OCI-LY3 (cell line): Measurements from ENCODE around the gene PAXX.

Experiments used
- H2AFZ ChIP-seq: fragments of 200-600, 300-600 bp; shearing (Covaris generic); 2 replicates; pipeline ENCODE4 v1.6.0; 2014; ENCODE audit warnings: antibody characterized with exemption, low read depth, low read length
- H3K27ac ChIP-seq: fragments of 200-600, 300-600 bp; sonication (generic); 2 replicates; pipeline ENCODE4 v1.5.1; 2014; ENCODE audit warnings: mild to moderate bottlenecking, low read length, moderate library complexity, mixed read lengths
- H3K27me3 ChIP-seq: fragments of 200-600, 300-600 bp; sonication (generic); 2 replicates; pipeline ENCODE4 v1.6.1; 2014; ENCODE audit warnings: low read depth, low read length, mixed read lengths
- H3K36me3 ChIP-seq: fragments of 200-600, 300-600 bp; sonication (generic); replicated peaks from 2 replicates; pipeline ENCODE3; 2014; ENCODE audit warnings: low read depth, low read length, mixed read lengths
- H3K4me1 ChIP-seq: fragments of 300-600, 200-600 bp; sonication (generic); 2 replicates; pipeline ENCODE4 v1.6.1; 2014; ENCODE audit warnings: low read length, mixed read lengths
- H3K4me2 ChIP-seq: fragments of 200-600, 300-600 bp; sonication (generic); 2 replicates; pipeline ENCODE4 v1.6.1; 2014; ENCODE audit warnings: low read length, mixed read lengths
- H3K4me3 ChIP-seq: fragments of 300-600, 200-600 bp; sonication (generic); 2 replicates; pipeline ENCODE4 v1.5.1; 2014; ENCODE audit warnings: antibody characterized with exemption, mild to moderate bottlenecking, low read length, moderate library complexity
- H3K79me2 ChIP-seq: fragments of 300-600, 200-600 bp; shearing (Covaris generic); 2 replicates; pipeline ENCODE4 v1.6.1; 2014; ENCODE audit warnings: mild to moderate bottlenecking, low read length, mixed read lengths
- H3K9ac ChIP-seq: fragments of 300-600, 200-600 bp; shearing (Covaris generic); 2 replicates; pipeline ENCODE4 v1.6.0; 2014; ENCODE audit warnings: mild to moderate bottlenecking, low read length, moderate library complexity
- H3K9me3 ChIP-seq: fragments of 200-600, 300-600 bp; shearing (Covaris generic); 2 replicates; pipeline ENCODE4 v1.6.1; 2014; ENCODE audit warnings: low read length, mixed read lengths; ENCODE audit not compliant: insufficient read depth
- H4K20me1 ChIP-seq: fragments of 200-600, 300-600 bp; sonication (generic); 2 replicates; pipeline ENCODE4 v1.6.1; 2016; ENCODE audit warnings: low read length, mixed read lengths; ENCODE audit not compliant: insufficient read depth
- CTCF ChIP-seq: fragments of 200-600, 300-600 bp; sonication (generic); IDR thresholded peaks from 2 replicates; pipeline ENCODE4 v1.5.1; 2014; ENCODE audit warnings: antibody characterized with exemption, low read length, low read depth
- EZH2phosphoT487 ChIP-seq: fragments of 200-600 bp; shearing (Covaris generic); IDR thresholded peaks from 2 replicates; pipeline ENCODE4 v1.6.1; 2018; ENCODE audit warnings: antibody characterized with exemption, mixed run types, low read depth

The PAXX gene

GRCh38 chr9:136952321-136952850, 39.8 kb upstream of the PAXX start:
- Histone ChIP-seq H3K4me2 (no peak overlapping the region), H3K9ac (no peak overlapping the region), H3K27ac (no peak overlapping the region), H3K79me2 (no peaks in the 10 kb centered on the region), H3K9me3 (no peaks in the 10 kb centered on the region), H3K27me3 (no peaks in the 10 kb centered on the region; the same call in 1 of the 2 replicates), H2AFZ (no peak overlapping the region), H3K4me3 (no peak overlapping the region), H3K36me3 (no peaks in the 10 kb centered on the region), H3K4me1 (peaks cover 20% of the 10 kb centered on the region), H4K20me1 (no peaks in the 10 kb centered on the region)
- TF ChIP-seq EZH2phosphoT487 (no peak), CTCF (no peak)

- Histone ChIP-seq H3K9me3 (no peaks in the 10 kb centered on the region), H3K36me3 (no peaks in the 10 kb centered on the region), H3K9ac (no peak overlapping the region), H3K4me1 (peaks cover 13% of the 10 kb centered on the region), H3K4me2 (no peak overlapping the region), H3K27ac (no peak overlapping the region), H3K79me2 (no peaks in the 10 kb centered on the region), H3K4me3 (no peak overlapping the region), H3K27me3 (no peaks in the 10 kb centered on the region; the same call in 1 of the 2 replicates), H4K20me1 (no peaks in the 10 kb centered on the region), H2AFZ (no peak overlapping the region)
- TF ChIP-seq CTCF (no peak), EZH2phosphoT487 (no peak)
Observed at GRCh38 chr9:136952876-136953770, 39.1 kb upstream of the PAXX start.

- Histone ChIP-seq H3K79me2 (no peaks in the 10 kb centered on the region), H3K27me3 (no peaks in the 10 kb centered on the region; the same call in 1 of the 2 replicates), H2AFZ (no peak overlapping the region), H3K27ac (no peak overlapping the region), H3K36me3 (no peaks in the 10 kb centered on the region), H3K9me3 (no peaks in the 10 kb centered on the region), H3K9ac (no peak overlapping the region), H4K20me1 (no peaks in the 10 kb centered on the region), H3K4me1 (peaks cover 10% of the 10 kb centered on the region), H3K4me3 (no peak overlapping the region), H3K4me2 (no peak overlapping the region)
- TF ChIP-seq EZH2phosphoT487 (no peak), CTCF (no peak)
Observed at GRCh38 chr9:136953771-136954269, 38.4 kb upstream of the PAXX start.
